NCI-H510A (cell line): ENCODE data around the gene PLK1.
"Not testable (repeated sequence)": the region's sequence is repeated elsewhere in the genome, so short reads cannot be mapped to it uniquely, and the experiment has no call there.

Source experiments
- DNase-seq: peaks from one replicate; lab custom pipeline; 2025; lab: John Stamatoyannopoulos, UW

Gene PLK1

DNA sequence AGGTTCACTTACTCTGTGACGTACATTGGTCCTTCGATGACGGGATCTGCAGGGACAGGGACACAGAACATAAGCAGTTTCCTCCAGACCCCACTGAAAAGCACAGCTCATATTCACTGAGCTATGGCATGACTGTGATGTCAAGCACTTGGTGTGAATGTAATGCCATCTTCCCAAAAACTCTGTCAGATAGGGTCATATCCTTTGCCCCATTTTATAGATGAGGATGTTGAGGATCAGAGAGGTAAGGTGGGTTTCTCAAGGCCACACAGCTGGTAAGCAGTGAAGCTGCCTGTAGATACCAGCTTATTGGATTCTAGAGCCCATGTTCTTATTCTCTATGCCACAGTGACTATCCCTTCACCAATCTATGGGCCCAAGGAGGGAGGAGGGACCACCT is 31.8 kb downstream of the PLK1 start:
- DNase-seq = no peak

DNA sequence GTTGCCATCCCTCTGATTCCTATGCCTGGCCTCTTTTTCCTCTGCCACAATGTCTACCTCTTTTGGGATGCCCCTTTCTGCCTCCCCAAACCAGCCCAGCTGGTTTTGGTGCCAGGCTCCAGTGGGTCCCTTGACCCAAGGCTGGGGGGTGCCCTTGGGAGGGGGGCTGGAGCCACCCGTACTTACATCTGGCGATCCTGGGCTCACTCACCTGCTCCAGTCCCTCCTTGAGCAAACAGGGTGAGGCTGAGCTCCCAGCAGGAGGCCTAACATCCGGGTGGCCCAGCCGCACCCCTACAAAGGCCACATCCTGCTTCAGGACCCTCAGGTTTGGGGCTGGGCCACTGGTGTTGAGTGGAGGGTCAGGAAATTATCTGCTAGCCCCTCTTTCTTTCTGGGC is 33.1 kb downstream of the PLK1 start:
- DNase-seq = no peak

DNA sequence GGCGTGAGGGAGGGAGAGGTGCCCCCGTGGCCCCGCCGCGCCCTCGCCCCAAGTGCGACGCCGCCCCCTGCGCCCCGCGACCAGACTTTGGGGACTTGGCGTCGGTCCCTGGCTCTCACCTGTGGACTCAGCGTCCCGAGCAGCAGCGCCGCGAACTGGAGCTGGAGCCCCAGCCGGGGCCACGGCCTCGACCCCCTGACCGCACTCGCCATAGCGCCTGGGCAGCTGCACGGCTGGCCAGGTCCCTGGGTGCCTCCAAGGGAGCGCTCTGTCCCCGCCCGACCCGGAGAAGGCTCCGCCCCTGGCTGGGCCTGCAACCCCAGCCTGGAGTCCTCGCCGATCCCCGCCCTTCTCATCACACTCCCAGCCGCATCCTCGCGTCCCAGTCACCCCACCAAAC is 34.3 kb downstream of the PLK1 start, which contains the start of gene ERN2:
TSS of gene ERN2 (minus strand) at position 247 of the 400 bp plus-strand sequence. CDS start at position 212, 35 bp downstream.
- DNase-seq = no peak

- DNase-seq = no peak
These were observed 37.8 kb downstream of the PLK1 start for GRCh38 chr16:23716484-23716883.

GRCh38 chr16:23722613-23723240 is 44.0 kb downstream of the PLK1 start:
- not testable (repeated sequence) for DNase-seq

DNA sequence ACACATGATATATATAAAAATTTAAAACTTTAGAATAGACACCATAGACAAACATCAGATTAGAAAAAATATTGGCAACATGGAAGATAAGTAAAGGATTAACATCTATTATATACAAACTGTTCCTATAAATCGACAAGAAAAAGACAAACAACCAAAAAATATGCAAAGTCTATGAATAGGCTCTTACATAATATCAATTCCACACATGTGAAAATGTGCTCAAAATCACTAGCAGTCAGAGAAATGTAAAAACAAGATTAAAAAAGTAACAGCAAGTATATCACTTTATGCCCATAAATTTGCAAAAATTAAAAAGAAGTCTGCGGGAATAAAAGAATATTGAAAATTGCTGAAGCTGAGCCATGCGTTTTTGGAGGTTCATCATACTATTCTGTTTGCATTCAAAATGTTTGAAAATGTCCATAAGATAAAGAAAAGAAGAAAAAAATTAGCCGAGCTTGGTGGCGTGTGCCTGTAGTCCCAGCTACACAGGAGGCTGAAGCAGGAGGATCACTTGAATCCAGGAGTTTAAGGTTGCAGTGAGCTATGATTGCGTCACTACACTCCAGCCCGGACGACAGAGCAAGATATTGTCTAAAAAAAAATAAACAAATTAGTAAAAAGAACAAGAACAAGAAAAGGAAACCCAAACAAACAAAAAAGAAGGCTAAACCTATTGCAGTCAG is 45.6 kb downstream of the PLK1 start:
- no peak for DNase-seq

- no peak for DNase-seq
These were observed 46.1 kb downstream of the PLK1 start for GRCh38 chr16:23724785-23725131.

DNA sequence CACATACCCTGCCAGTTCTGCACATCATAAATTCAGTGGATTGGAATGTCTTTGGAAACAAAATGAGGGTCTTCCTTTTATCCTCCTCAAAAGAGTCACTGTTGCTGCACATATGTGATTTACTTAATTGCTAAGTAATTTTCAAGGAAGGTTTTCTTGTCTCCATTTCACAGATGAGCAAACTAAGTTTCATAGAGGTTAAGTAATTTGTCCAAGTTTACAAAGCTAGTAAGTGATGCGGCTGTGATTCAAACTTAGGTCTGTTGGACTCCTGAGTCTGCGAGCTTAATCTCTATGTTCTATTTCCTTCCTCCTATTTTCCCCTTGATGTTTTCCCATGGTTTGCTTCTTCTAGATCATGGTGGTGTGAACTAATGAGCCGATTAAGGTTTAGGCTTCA is 48.0 kb downstream of the PLK1 start:
- DNase-seq = no peak

DNA sequence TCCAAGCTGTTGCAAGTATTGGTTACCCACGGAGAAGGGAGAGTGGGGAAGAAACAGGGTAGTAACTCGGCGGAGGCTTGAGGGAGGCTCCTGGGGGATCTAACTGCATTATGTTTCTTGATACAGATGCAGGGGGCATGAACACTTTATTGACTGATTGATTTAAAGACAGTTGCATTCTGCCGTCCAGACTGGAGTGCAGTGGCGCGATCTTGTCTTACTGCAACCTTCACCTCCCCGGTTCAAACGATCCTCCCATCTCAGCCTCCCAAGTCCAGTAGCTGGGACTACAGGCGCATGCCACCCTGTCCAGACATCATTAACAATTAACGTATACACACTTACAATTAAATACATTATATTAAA is 49.4 kb downstream of the PLK1 start:
- no peak for DNase-seq

DNA sequence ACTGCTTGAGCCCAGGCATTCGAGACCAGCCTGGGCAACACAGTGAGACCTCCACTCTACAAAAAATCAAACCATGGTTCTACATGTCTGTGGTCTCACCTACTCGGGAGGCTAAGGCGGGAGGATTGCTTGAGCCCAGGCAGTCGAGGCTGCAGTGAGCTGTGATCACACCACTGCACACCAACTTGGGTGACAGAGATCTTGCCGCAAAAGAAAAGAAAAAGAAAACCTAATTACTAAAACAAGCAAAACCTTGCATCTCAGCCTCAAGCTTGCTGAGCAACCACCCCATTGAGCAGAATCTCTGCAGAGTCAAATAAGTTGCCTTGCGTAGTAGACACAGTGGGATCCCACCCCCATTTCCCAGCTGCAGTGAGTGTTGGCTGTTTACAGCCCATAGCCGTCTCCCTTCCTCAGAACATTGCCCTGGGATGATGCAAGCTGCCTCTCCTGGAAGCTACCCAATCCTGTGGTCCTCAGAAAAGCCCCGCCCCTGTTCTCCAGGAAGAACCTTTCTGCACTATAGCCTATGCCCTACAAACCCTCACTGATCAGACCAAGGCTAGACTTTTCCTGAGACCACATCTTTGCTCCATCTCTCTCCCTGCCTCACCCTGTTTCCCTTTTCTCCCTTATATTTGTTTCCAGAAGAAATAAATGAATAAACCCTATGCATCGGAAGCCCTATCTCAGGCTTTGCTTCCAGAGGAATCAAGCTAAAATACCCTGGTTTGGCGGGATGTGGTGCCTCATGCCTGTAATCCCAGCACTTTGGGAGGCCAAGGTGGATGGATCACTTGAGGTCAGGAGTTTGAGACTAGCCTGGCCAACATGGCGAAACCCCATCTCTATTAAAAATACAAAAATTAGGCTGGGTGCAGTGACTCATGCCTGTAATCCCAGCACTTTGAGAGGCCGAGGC is 51.1 kb downstream of the PLK1 start:
- no peak for DNase-seq

GRCh38 chr16:23734176-23734893 is 55.6 kb downstream of the PLK1 start:
- DNase-seq = no peak

GRCh38 chr16:23737423-23738028 is 58.8 kb downstream of the PLK1 start:
- DNase-seq = not testable (repeated sequence)

- no peak for DNase-seq
These were observed 60.8 kb downstream of the PLK1 start for GRCh38 chr16:23739516-23739915.
